HepG2 (cell line): ENCODE measurements around the gene NAP1L1. TPM values are rescaled to one million over a fixed set of nuclear protein-coding genes. Genes with fewer than 3 reads are reported as not detected.
A peak's percentile ranks its signal among the peaks of the same experiment; 100 is the strongest.

Source experiments
- EEA1 ChIP-seq: sonication (generic); formaldehyde crosslinking; IDR thresholded peaks from 2 replicates; pipeline ENCODE4 v1.5.1; 2020; ENCODE audit warnings: mild to moderate bottlenecking, missing genetic modification reagents, borderline replicate concordance
- ETV5 ChIP-seq: IDR thresholded peaks from 2 replicates; pipeline ENCODE4 v1.6.1; 2018; ENCODE audit warnings: missing biosample characterization, missing genetic modification reagents, inconsistent platforms, borderline replicate concordance
- FOXO4 ChIP-seq: sonication (generic); formaldehyde crosslinking; conservative IDR thresholded peaks from 2 replicates; pipeline ENCODE4 v1.8.1; 2023; ENCODE audit warnings: missing genetic modification reagents
- GFI1 ChIP-seq: sonication (generic); formaldehyde crosslinking; IDR thresholded peaks from 2 replicates; pipeline ENCODE4 v1.5.0; 2020; ENCODE audit warnings: missing genetic modification reagents, mild to moderate bottlenecking, borderline replicate concordance
- HOXA9 ChIP-seq: sonication (generic); formaldehyde crosslinking; IDR thresholded peaks from 2 replicates; pipeline ENCODE4 v1.8.1; 2022; ENCODE audit warnings: missing genetic modification reagents, mild to moderate bottlenecking, moderate library complexity, borderline replicate concordance
- IRX3 ChIP-seq: sonication (generic); formaldehyde crosslinking; IDR thresholded peaks from 2 replicates; pipeline ENCODE4 v1.8.1; 2023; ENCODE audit warnings: mild to moderate bottlenecking, low read depth, missing genetic modification reagents, borderline replicate concordance
- KDM5B ChIP-seq: sonication (generic); formaldehyde crosslinking; IDR thresholded peaks from 2 replicates; pipeline ENCODE4 v1.4.0; 2020; ENCODE audit warnings: missing genetic modification reagents, mild to moderate bottlenecking, borderline replicate concordance
- MATR3 ChIP-seq: sonication (generic); formaldehyde crosslinking; IDR thresholded peaks from 2 replicates; pipeline ENCODE4 v1.4.0; 2020; ENCODE audit warnings: missing genetic modification reagents
- MED1 ChIP-seq: sonication (generic); formaldehyde crosslinking; IDR thresholded peaks from 2 replicates; pipeline ENCODE4 v1.4.0; 2020; ENCODE audit warnings: missing genetic modification reagents
- MTA1 ChIP-seq: sonication (generic); formaldehyde crosslinking; IDR thresholded peaks from 2 replicates; pipeline ENCODE4 v1.4.0; 2020; ENCODE audit warnings: missing genetic modification reagents, mild to moderate bottlenecking, borderline replicate concordance
- POLR2A ChIP-seq, 2 experiments: IDR thresholded peaks; 2 replicates each; pipeline ENCODE4 v1.6.1; 2011; ENCODE audit warnings: low read depth in 2 of 2, low read length in 2 of 2, mild to moderate bottlenecking in 1 of 2, moderate library complexity in 1 of 2; ENCODE audit not compliant: insufficient read depth in 1 of 2
- SPEN ChIP-seq: sonication (generic); formaldehyde crosslinking; IDR thresholded peaks from 2 replicates; pipeline ENCODE4 v1.5.1; 2020; ENCODE audit warnings: low read depth, mild to moderate bottlenecking, missing genetic modification reagents
- SRSF9 ChIP-seq: fragments of 200-400 bp; formaldehyde crosslinking; IDR thresholded peaks from 2 replicates; pipeline ENCODE4 v1.6.1; 2018; ENCODE audit warnings: borderline replicate concordance, mild to moderate bottlenecking, low read depth, low read length; ENCODE audit not compliant: insufficient read depth, poor library complexity, severe bottlenecking
- ZBTB20 ChIP-seq: sonication (generic); formaldehyde crosslinking; IDR thresholded peaks from 2 replicates; pipeline ENCODE4 v1.8.1; 2023; ENCODE audit warnings: missing genetic modification reagents, low read depth, mild to moderate bottlenecking, borderline replicate concordance
- ZNF383 ChIP-seq: sonication (generic); formaldehyde crosslinking; IDR thresholded peaks from 2 replicates; pipeline ENCODE4 v1.4.0; 2020; ENCODE audit warnings: missing genetic modification reagents, mild to moderate bottlenecking, borderline replicate concordance
- ZNF619 ChIP-seq: sonication (generic); formaldehyde crosslinking; IDR thresholded peaks from 2 replicates; pipeline ENCODE4 v1.4.0; 2020; ENCODE audit warnings: mild to moderate bottlenecking, missing genetic modification reagents
- ZNF7 ChIP-seq: IDR thresholded peaks from 2 replicates; pipeline ENCODE4 v1.6.1; 2016; ENCODE audit warnings: missing biosample characterization, missing genetic modification reagents
- ZNF737 ChIP-seq: sonication (generic); formaldehyde crosslinking; IDR thresholded peaks from 2 replicates; pipeline ENCODE4 v1.5.0; 2020; ENCODE audit warnings: missing genetic modification reagents, mild to moderate bottlenecking, borderline replicate concordance
- ZNF761 ChIP-seq: sonication (generic); formaldehyde crosslinking; conservative IDR thresholded peaks from 2 replicates; pipeline ENCODE4 v1.4.0; 2020; ENCODE audit warnings: mild to moderate bottlenecking, missing genetic modification reagents
- ZNF792 ChIP-seq: IDR thresholded peaks from 2 replicates; pipeline ENCODE4 v1.6.1; 2016
- polyA plus RNA-seq, 8 experiments: library from polyadenylated mRNA; depleted of rRNA in 3 of 8; stranded (reverse) in 7 of 8; unstranded in 1 of 8; fragments of >200 nt; fragmentation: Illumina TruSeq in 4 of 8; extraction: Trizol in 4 of 8; gene quantifications; 2 replicates each; pipeline versions ENCODE4 v1.2.1 to v1.2.3, GENCODE V29; 2011 to 2016; ENCODE audit warnings: low read depth in 4 of 8, missing spikeins in 1 of 8, mixed read lengths in 1 of 8; ENCODE audit not compliant: insufficient read depth in 1 of 8
- total RNA-seq, 5 experiments: library from RNA; depleted of rRNA; stranded (reverse); fragments of >200 nt; fragmentation: Illumina TruSeq; extraction: Trizol; gene quantifications; 2 replicates each; pipeline ENCODE4 v1.2.3, GENCODE V29; 2016; ENCODE audit warnings: low read depth in 1 of 5
- TF ChIP-seq, protein P1 (sequence below), 2 experiments: IDR thresholded peaks; 2 replicates each; pipeline ENCODE4 v1.6.1; 2011 to 2012; ENCODE audit warnings: low read length in 2 of 2, borderline replicate concordance in 1 of 2, low read depth in 1 of 2, mild to moderate bottlenecking in 1 of 2, moderate library complexity in 1 of 2
- TF ChIP-seq, protein P2 (sequence below): sonication (generic); formaldehyde crosslinking; IDR thresholded peaks from 2 replicates; pipeline ENCODE4 v1.5.0; 2020; ENCODE audit warnings: missing genetic modification reagents, mild to moderate bottlenecking, borderline replicate concordance

The NAP1L1 gene
- total and polyA plus RNA-seq, 2 of the 13 experiments (the other 11 are each of a cell fraction or from before 2014, with no cell fraction given) = 207 to 309 TPM

- no peak for TF ChIP-seq SRSF9
- 0 out of 2 replicates have a peak, but pooled peaks have one; percentile 47 for TF ChIP-seq HOXA9 (CRISPR knock-in tag)
- TF ChIP-seq MATR3 (CRISPR knock-in tag) = no peak
- TF ChIP-seq, protein P1, sequence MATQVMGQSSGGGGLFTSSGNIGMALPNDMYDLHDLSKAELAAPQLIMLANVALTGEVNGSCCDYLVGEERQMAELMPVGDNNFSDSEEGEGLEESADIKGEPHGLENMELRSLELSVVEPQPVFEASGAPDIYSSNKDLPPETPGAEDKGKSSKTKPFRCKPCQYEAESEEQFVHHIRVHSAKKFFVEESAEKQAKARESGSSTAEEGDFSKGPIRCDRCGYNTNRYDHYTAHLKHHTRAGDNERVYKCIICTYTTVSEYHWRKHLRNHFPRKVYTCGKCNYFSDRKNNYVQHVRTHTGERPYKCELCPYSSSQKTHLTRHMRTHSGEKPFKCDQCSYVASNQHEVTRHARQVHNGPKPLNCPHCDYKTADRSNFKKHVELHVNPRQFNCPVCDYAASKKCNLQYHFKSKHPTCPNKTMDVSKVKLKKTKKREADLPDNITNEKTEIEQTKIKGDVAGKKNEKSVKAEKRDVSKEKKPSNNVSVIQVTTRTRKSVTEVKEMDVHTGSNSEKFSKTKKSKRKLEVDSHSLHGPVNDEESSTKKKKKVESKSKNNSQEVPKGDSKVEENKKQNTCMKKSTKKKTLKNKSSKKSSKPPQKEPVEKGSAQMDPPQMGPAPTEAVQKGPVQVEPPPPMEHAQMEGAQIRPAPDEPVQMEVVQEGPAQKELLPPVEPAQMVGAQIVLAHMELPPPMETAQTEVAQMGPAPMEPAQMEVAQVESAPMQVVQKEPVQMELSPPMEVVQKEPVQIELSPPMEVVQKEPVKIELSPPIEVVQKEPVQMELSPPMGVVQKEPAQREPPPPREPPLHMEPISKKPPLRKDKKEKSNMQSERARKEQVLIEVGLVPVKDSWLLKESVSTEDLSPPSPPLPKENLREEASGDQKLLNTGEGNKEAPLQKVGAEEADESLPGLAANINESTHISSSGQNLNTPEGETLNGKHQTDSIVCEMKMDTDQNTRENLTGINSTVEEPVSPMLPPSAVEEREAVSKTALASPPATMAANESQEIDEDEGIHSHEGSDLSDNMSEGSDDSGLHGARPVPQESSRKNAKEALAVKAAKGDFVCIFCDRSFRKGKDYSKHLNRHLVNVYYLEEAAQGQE (IDR thresholded peaks at IDR 0.05; ENCODE audit: borderline replicate concordance in 1 of 2, low read depth in 1 of 2, low read length in 2 of 2) = no peak; a peak in 1 of 4 replicates
- TF ChIP-seq ETV5 (CRISPR knock-in tag) = no peak
- peak in 1 of 2 experiments; percentile 53; a peak in 1 of 4 replicates for TF ChIP-seq POLR2A (IDR thresholded peaks at IDR 0.05; ENCODE audit: insufficient read depth in 1 of 2, low read depth in 2 of 2, low read length in 2 of 2)
- TF ChIP-seq IRX3 (CRISPR knock-in tag) = 0 out of 2 replicates have a peak, but pooled peaks have one; percentile 5
- TF ChIP-seq FOXO4 (CRISPR knock-in tag) = peak; percentile 41; the same call in 1 of the 2 replicates
- no peak for TF ChIP-seq ZNF7
- 0 out of 2 replicates have a peak, but pooled peaks have one; percentile 39 for TF ChIP-seq ZNF761 (CRISPR knock-in tag)
- no peak for TF ChIP-seq ZNF792 (CRISPR knock-in tag)
- peak; percentile 30; the same call in 1 of the 2 replicates for TF ChIP-seq ZNF619 (CRISPR knock-in tag)
- TF ChIP-seq, protein P2, sequence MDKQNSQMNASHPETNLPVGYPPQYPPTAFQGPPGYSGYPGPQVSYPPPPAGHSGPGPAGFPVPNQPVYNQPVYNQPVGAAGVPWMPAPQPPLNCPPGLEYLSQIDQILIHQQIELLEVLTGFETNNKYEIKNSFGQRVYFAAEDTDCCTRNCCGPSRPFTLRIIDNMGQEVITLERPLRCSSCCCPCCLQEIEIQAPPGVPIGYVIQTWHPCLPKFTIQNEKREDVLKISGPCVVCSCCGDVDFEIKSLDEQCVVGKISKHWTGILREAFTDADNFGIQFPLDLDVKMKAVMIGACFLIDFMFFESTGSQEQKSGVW (CRISPR knock-in tag) = 0 out of 2 replicates have a peak, but pooled peaks have one; percentile 39
- TF ChIP-seq MED1 (CRISPR knock-in tag) = no peak
- no peak for TF ChIP-seq GFI1 (CRISPR knock-in tag)
- 0 out of 2 replicates have a peak, but pooled peaks have one; percentile 46 for TF ChIP-seq ZNF383 (CRISPR knock-in tag)
- TF ChIP-seq MTA1 = no peak
- peak; percentile 18; the same call in 1 of the 2 replicates for TF ChIP-seq ZNF737 (CRISPR knock-in tag)
- TF ChIP-seq KDM5B (CRISPR knock-in tag) = peak; percentile 3
- 0 out of 2 replicates have a peak, but pooled peaks have one; percentile 25 for TF ChIP-seq EEA1 (CRISPR knock-in tag)
- TF ChIP-seq ZBTB20 (CRISPR knock-in tag) = 0 out of 2 replicates have a peak, but pooled peaks have one; percentile 1
- 0 out of 2 replicates have a peak, but pooled peaks have one; percentile 15 for TF ChIP-seq SPEN (CRISPR knock-in tag)
These were observed 54.0 kb downstream of the NAP1L1 start (continued) for GRCh38 chr12:76030341-76031080.
